HG03280 (cell line): ENCODE results near the gene CBARP.

Experiments used
- ATAC-seq: cut with Tn5 transposase; IDR thresholded peaks from one replicate; pipeline ENCODE4 v1.9.1; 2021; ENCODE audit warnings: mild to moderate bottlenecking, moderate library complexity; ENCODE audit not compliant: unreplicated experiment

CBARP gene

GRCh38 chr19:1275260-1275975 lies 37.6 kb upstream of the CBARP start, which contains the start of gene FAM174C:
Gene FAM174C, plus strand, starts transcription at chr19:1275530. Its CDS starts 20 bp downstream, at chr19:1275550.
- peak; percentile 78 for ATAC-seq

- no peak for ATAC-seq
These were observed 37.1 kb upstream of the CBARP start for GRCh38 chr19:1274852-1275259.

- no peak for ATAC-seq
These were observed 36.5 kb upstream of the CBARP start for GRCh38 chr19:1274081-1274851.

- no peak for ATAC-seq
These were observed 35.6 kb upstream of the CBARP start for GRCh38 chr19:1273263-1274041.

GRCh38 chr19:1272423-1273262 lies 34.8 kb upstream of the CBARP start:
- ATAC-seq: no peak

- no peak for ATAC-seq
These were observed 34.0 kb upstream of the CBARP start for GRCh38 chr19:1271528-1272422.

- no peak for ATAC-seq
These were observed 33.2 kb upstream of the CBARP start for GRCh38 chr19:1270854-1271527.

- ATAC-seq: no peak
These were observed 32.5 kb upstream of the CBARP start for GRCh38 chr19:1270213-1270853.

GRCh38 chr19:1269478-1270212 lies 31.8 kb upstream of the CBARP start:
- ATAC-seq: peak; percentile 19

GRCh38 chr19:1269065-1269477 lies 31.3 kb upstream of the CBARP start, which contains the start of gene CIRBP:
Gene CIRBP, plus strand, starts transcription at chr19:1269332. Its CDS starts 1,602 bp downstream, at chr19:1270934.
- ATAC-seq: peak; percentile 63

- no peak for ATAC-seq
These were observed 30.6 kb upstream of the CBARP start for GRCh38 chr19:1268226-1269064.

GRCh38 chr19:1267477-1268225 lies 29.8 kb upstream of the CBARP start:
- no peak for ATAC-seq

- ATAC-seq: peak; percentile 25
These were observed 29.2 kb upstream of the CBARP start for GRCh38 chr19:1266916-1267476.

- ATAC-seq: peak; percentile 31
These were observed 28.5 kb upstream of the CBARP start for GRCh38 chr19:1266129-1266915.

- no peak for ATAC-seq
These were observed 27.9 kb upstream of the CBARP start for GRCh38 chr19:1265615-1266128.
